Heart left ventricle (tissue), 16 donors: ENCODE measurements around the gene AOC2. TPM values are rescaled to one million over a fixed set of nuclear protein-coding genes. Genes with fewer than 3 reads are reported as not detected.

Experiments
- ATAC-seq, 4 donors: fragments of 200-7000 bp; cut with Tn5 transposase; one replicate each; pipeline ENCODE4 v1.9.1; 2020 to 2022; ENCODE audit warnings: moderate library complexity in 4 of 4, mild to moderate bottlenecking in 3 of 4, moderate number of reproducible peaks in 1 of 4
- DNase-seq, 5 donors: peaks; one replicate each; pipeline ENCODE4 v3.0.0-alpha.2; 2020
- H3K27ac ChIP-seq, 12 donors: fragments of 200-600 bp; sonication (generic) in 4 of 12; one replicate each; pipeline versions ENCODE4 v1.5.0 to v1.8.0; 2016 to 2022; ENCODE audit warnings: mild to moderate bottlenecking in 2 of 12
- H3K27me3 ChIP-seq, 9 donors: fragments of 200-600 bp; sonication (generic) in 2 of 9; one replicate each; pipeline versions ENCODE4 v1.5.1 to v1.8.0; 2016 to 2022; ENCODE audit warnings: mild to moderate bottlenecking in 3 of 9
- H3K36me3 ChIP-seq, 9 donors: fragments of 200-600 bp; sonication (generic) in 2 of 9; one replicate each; pipeline versions ENCODE4 v1.5.0 to v1.8.0; 2018 to 2022; ENCODE audit warnings: mild to moderate bottlenecking in 2 of 9
- H3K4me1 ChIP-seq, 12 donors: fragments of 200-600 bp; sonication (generic) in 4 of 12; one replicate each; pipeline versions ENCODE4 v1.5.0 to v1.8.0; 2016 to 2022; ENCODE audit warnings: mild to moderate bottlenecking in 3 of 12
- H3K4me3 ChIP-seq, 12 donors: fragments of 200-600 bp; sonication (generic) in 4 of 12; one replicate each; pipeline versions ENCODE4 v1.5.0 to v1.8.0; 2017 to 2022; ENCODE audit warnings: mild to moderate bottlenecking in 9 of 12, moderate library complexity in 4 of 12
- H3K9me3 ChIP-seq, 12 donors: fragments of 200-600 bp; sonication (generic) in 4 of 12; one replicate each; pipeline versions ENCODE4 v1.5.0 to v1.8.0; 2016 to 2022; ENCODE audit warnings: mild to moderate bottlenecking in 1 of 12
- POLR2A ChIP-seq, 2 donors: fragments of 450-650 bp; IDR thresholded peaks; one replicate each; pipeline ENCODE4 v1.6.1; 2017; ENCODE audit warnings: antibody characterized with exemption in 2 of 2, mild to moderate bottlenecking in 2 of 2, moderate library complexity in 2 of 2
- WGBS, 4 donors: extraction: QIAGEN DNeasy Blood & Tissue Kit in 2 of 4; methylation state at CpG; one replicate each; pipeline versions ENCODE4 v1.1.5 to v1.1.7; 2013 to 2018; 5-methylcytosine and 5-hydroxymethylcytosine counted together
- intact Hi-C, 10 donors: fragments of 100-400 bp; cut with DNase I; formaldehyde crosslinking; loops; one replicate each; pipeline versions ENCODE4 v1.11.1 to v1.14.2; 2022
- long read RNA-seq, 3 donors: library from polyadenylated mRNA; unstranded; transcript quantifications; one replicate each; pipeline ENCODE4 v2.0.0, GENCODE V29; 2020 to 2021
- polyA plus RNA-seq, 2 donors: library from polyadenylated mRNA; stranded (reverse); fragments of 200-250 nt; gene quantifications; one replicate each; pipeline ENCODE4 v1.2.3, GENCODE V29; 2013
- total RNA-seq, 9 donors: library from RNA; depleted of rRNA in 2 of 9; stranded (reverse); fragments of >200 nt in 2 of 9; fragmentation: NEBNext Ultra II Directional in 3 of 9; extraction: Animal tissue kit (Norgen Biotek cat#: 25700) in 3 of 9; gene quantifications; one replicate each; pipeline versions ENCODE4 v1.1.0 to v1.2.4, GENCODE V29; 2016 to 2023
- TF ChIP-seq, protein P1 (sequence below), 12 donors: fragments of 200-600 bp; sonication (generic) in 4 of 12; IDR thresholded peaks; one replicate each; pipeline versions ENCODE4 v1.5.0 to v1.8.0; 2018 to 2022; ENCODE audit warnings: antibody characterized with exemption in 12 of 12, mild to moderate bottlenecking in 5 of 12
- donor health status: ischemic (EF 13 %, LVEDD 7.1; RV severe dilation, severe dysfunction).
- donor health status: healthy with polysubstance abuse.
- donor health status: DM: no; HTN: yes; CAD: no.
- donor health status: DM: no; HTN: no; CAD: no.
- donor health status: ischemic (EF 25% LVEDD 6.9; RV normal size, moderate dysfunction).
- donor health status: ischemic (EF 25% LVEDD 5.7; RV mildly dilated, moderate dysfunction).
- donor health status: healthy.
- donor health status: DM: yes; HTN: yes; CAD: no.
- donor health status: ischemic (EF 35%, LVEDD 5.7; RV mildly dilated, moderate dysfunction).
- donor health status: nonischemic (EF 11% LVEDD 7.7; RV severe dilation, severe dysfunction).
- donor health status: DM: yes; HTN: yes; CAD: no.
- donor health status: PGD.
- donor health status: ischemic (EF 29% LVEDD 5.4; RV normal size, mild dysfunction).
- donor health status: nonischemic (EF 23%, LVEDD 6.1; RV moderate dilation, normal function).

Gene AOC2, protein sequence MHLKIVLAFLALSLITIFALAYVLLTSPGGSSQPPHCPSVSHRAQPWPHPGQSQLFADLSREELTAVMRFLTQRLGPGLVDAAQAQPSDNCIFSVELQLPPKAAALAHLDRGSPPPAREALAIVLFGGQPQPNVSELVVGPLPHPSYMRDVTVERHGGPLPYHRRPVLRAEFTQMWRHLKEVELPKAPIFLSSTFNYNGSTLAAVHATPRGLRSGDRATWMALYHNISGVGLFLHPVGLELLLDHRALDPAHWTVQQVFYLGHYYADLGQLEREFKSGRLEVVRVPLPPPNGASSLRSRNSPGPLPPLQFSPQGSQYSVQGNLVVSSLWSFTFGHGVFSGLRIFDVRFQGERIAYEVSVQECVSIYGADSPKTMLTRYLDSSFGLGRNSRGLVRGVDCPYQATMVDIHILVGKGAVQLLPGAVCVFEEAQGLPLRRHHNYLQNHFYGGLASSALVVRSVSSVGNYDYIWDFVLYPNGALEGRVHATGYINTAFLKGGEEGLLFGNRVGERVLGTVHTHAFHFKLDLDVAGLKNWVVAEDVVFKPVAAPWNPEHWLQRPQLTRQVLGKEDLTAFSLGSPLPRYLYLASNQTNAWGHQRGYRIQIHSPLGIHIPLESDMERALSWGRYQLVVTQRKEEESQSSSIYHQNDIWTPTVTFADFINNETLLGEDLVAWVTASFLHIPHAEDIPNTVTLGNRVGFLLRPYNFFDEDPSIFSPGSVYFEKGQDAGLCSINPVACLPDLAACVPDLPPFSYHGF
- total RNA-seq, result under 1 TPM; 0.21 to 0.88 (median 0.44) TPM
- under 1 TPM; 0.23 to 0.50 TPM for polyA plus RNA-seq
- long read RNA-seq, donor 1, result 0 reads
- long read RNA-seq, donor 2, result 0 reads
- long read RNA-seq, donor 3, result 0 reads

DNA sequence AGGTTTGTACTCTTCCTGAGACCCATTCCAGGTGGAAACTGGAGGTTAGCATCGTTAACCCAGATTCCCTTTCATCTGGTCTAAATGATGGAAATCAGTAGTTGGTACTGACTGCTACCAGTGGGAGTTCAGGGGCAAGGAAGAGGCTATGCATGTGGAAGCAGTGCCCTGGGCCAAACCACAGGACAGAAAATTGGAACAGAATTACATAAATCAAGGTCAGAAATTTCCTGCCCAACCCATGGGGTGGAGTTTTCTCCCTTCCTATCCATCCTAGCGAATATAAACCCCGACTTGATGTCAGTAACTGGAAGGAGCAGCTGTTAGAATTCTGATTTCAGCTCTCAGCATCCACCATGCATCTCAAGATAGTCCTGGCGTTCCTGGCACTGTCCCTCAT, at the start of gene AOC2:
Gene AOC2 (plus strand): TSS at position 310 of the 400 bp plus-strand sequence. CDS start 47 bp downstream, at position 357.
- Histone ChIP-seq H3K36me3 (peaks cover 0 to 66% (median 62%) of the 10 kb centered on the region in 9 donors), H3K4me3 (no peak within 1 kb of the TSS), H3K4me1 (peaks cover 0 to 14% (median 1%) of the 10 kb centered on the region in 12 donors), H3K27ac (peak within 1 kb of the TSS in 1 of 12 donors; percentile 35), H3K27me3 (no peaks in the 10 kb centered on the region), H3K9me3 (no peaks in the 10 kb centered on the region)
- DNase-seq (no peak), ATAC-seq (no peak)
- no peak for TF ChIP-seq POLR2A (IDR thresholded peaks at IDR 0.05)
- TF ChIP-seq, protein P1, sequence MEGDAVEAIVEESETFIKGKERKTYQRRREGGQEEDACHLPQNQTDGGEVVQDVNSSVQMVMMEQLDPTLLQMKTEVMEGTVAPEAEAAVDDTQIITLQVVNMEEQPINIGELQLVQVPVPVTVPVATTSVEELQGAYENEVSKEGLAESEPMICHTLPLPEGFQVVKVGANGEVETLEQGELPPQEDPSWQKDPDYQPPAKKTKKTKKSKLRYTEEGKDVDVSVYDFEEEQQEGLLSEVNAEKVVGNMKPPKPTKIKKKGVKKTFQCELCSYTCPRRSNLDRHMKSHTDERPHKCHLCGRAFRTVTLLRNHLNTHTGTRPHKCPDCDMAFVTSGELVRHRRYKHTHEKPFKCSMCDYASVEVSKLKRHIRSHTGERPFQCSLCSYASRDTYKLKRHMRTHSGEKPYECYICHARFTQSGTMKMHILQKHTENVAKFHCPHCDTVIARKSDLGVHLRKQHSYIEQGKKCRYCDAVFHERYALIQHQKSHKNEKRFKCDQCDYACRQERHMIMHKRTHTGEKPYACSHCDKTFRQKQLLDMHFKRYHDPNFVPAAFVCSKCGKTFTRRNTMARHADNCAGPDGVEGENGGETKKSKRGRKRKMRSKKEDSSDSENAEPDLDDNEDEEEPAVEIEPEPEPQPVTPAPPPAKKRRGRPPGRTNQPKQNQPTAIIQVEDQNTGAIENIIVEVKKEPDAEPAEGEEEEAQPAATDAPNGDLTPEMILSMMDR (IDR thresholded peaks at IDR 0.05), result no peak
- WGBS, 4 donors, result 58 to 70% (median 60%) methylated on average over 4 of the region's 4 CpGs
- intact Hi-C loops, result loop anchor here in 4 of 10 donors (2.0 to 5.0 kb wide), 3 partner anchors 85 to 93 kb away; no protein-coding TSS in a partner anchor

DNA sequence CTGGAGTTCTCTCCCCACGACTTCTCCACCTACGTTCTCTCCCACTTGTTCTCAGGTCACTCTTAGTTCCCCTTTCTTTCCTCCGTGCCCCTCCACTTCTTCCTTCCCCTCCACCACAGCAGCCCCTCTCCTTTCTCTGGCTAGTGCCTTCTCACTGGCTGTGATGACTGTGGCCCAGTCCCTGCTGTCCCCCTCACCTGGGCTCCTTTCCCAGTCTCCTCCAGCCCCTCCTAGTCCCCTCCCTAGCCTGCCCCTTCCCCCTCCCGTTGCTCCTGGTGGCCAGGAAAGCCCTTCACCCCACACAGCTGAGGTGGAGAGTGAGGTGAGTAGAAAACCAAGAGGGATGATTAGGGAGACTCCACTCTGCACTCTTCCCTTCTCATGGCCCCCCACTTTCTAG, 49.3 kb upstream of the AOC2 start:
- Histone ChIP-seq H3K27me3 (no peaks in the 10 kb centered on the region), H3K4me3 (no peak overlapping the region), H3K27ac (no peak overlapping the region), H3K4me1 (peaks cover 3 to 25% (median 16%) of the 10 kb centered on the region in 12 donors), H3K9me3 (no peaks in the 10 kb centered on the region), H3K36me3 (peaks cover 0 to 18% (median 4%) of the 10 kb centered on the region in 9 donors)
- TF ChIP-seq POLR2A (IDR thresholded peaks at IDR 0.05), result no peak
- TF ChIP-seq, protein P1 (IDR thresholded peaks at IDR 0.05), result no peak
- no peak for ATAC-seq
- WGBS, 4 donors, result 66 to 78% (median 72%) methylated on average over 4 of the region's 4 CpGs
- intact Hi-C loops, result no loop called here
- no peak for DNase-seq

DNA sequence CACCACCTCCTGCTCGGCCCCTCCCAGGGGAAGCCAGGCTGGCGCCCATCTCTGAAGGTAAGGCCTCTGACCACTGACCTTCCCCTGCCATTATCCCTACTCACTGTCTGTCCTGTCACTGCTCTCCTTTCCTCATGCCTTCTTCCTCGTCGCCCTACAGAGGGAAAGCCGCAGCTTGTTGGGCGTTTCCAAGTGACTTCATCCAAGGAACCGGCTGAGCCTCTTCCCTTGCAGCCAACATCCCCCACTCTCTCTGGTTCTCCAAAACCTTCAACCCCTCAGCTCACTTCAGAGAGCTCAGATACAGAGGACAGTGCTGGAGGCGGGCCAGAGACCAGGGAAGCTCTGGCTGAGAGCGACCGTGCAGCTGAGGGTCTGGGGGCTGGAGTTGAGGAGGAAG, 48.9 kb upstream of the AOC2 start:
- Histone ChIP-seq H3K27ac (no peak overlapping the region), H3K4me3 (no peak overlapping the region), H3K27me3 (no peaks in the 10 kb centered on the region), H3K36me3 (peaks cover 0 to 18% (median 4%) of the 10 kb centered on the region in 9 donors), H3K4me1 (peaks cover 3 to 25% (median 16%) of the 10 kb centered on the region in 12 donors), H3K9me3 (no peaks in the 10 kb centered on the region)
- no peak for ATAC-seq
- intact Hi-C loops, result no loop called here
- DNase-seq, result no peak
- TF ChIP-seq POLR2A (IDR thresholded peaks at IDR 0.05), result no peak
- TF ChIP-seq, protein P1 (IDR thresholded peaks at IDR 0.05), result no peak
- WGBS, 4 donors, result 86 to 91% (median 89%) methylated on average over 10 of the region's 10 CpGs
